Heart left ventricle (tissue), 16 donors: ENCODE data around the gene STOML3. TPM values are rescaled to one million over a fixed set of nuclear protein-coding genes. Genes with fewer than 3 reads are reported as not detected.
"Not testable (repeated sequence)": the region's sequence is repeated elsewhere in the genome, so short reads cannot be mapped to it uniquely, and the experiment has no call there.

Source experiments
- ATAC-seq, 4 donors: fragments of 200-7000 bp; cut with Tn5 transposase; one replicate each; pipeline ENCODE4 v1.9.1; 2020 to 2022; ENCODE audit warnings: moderate library complexity in 4 of 4, mild to moderate bottlenecking in 3 of 4, moderate number of reproducible peaks in 1 of 4
- DNase-seq, 5 donors: peaks; one replicate each; pipeline ENCODE4 v3.0.0-alpha.2; 2020
- H3K27ac ChIP-seq, 12 donors: fragments of 200-600 bp; sonication (generic) in 4 of 12; one replicate each; pipeline versions ENCODE4 v1.5.0 to v1.8.0; 2016 to 2022; ENCODE audit warnings: mild to moderate bottlenecking in 2 of 12
- H3K27me3 ChIP-seq, 9 donors: fragments of 200-600 bp; sonication (generic) in 2 of 9; one replicate each; pipeline versions ENCODE4 v1.5.1 to v1.8.0; 2016 to 2022; ENCODE audit warnings: mild to moderate bottlenecking in 3 of 9
- H3K36me3 ChIP-seq, 9 donors: fragments of 200-600 bp; sonication (generic) in 2 of 9; one replicate each; pipeline versions ENCODE4 v1.5.0 to v1.8.0; 2018 to 2022; ENCODE audit warnings: mild to moderate bottlenecking in 2 of 9
- H3K4me1 ChIP-seq, 12 donors: fragments of 200-600 bp; sonication (generic) in 4 of 12; one replicate each; pipeline versions ENCODE4 v1.5.0 to v1.8.0; 2016 to 2022; ENCODE audit warnings: mild to moderate bottlenecking in 3 of 12
- H3K4me3 ChIP-seq, 12 donors: fragments of 200-600 bp; sonication (generic) in 4 of 12; one replicate each; pipeline versions ENCODE4 v1.5.0 to v1.8.0; 2017 to 2022; ENCODE audit warnings: mild to moderate bottlenecking in 9 of 12, moderate library complexity in 4 of 12
- H3K9me3 ChIP-seq, 12 donors: fragments of 200-600 bp; sonication (generic) in 4 of 12; one replicate each; pipeline versions ENCODE4 v1.5.0 to v1.8.0; 2016 to 2022; ENCODE audit warnings: mild to moderate bottlenecking in 1 of 12
- POLR2A ChIP-seq, 2 donors: fragments of 450-650 bp; IDR thresholded peaks; one replicate each; pipeline ENCODE4 v1.6.1; 2017; ENCODE audit warnings: antibody characterized with exemption in 2 of 2, mild to moderate bottlenecking in 2 of 2, moderate library complexity in 2 of 2
- whole genome bisulfite sequencing, 4 donors: extraction: QIAGEN DNeasy Blood & Tissue Kit in 2 of 4; methylation state at CpG; one replicate each; pipeline versions ENCODE4 v1.1.5 to v1.1.7; 2013 to 2018; 5-methylcytosine and 5-hydroxymethylcytosine counted together
- intact Hi-C, 10 donors: fragments of 100-400 bp; cut with DNase I; formaldehyde crosslinking; loops; one replicate each; pipeline versions ENCODE4 v1.11.1 to v1.14.2; 2022
- polyA plus RNA-seq, 2 donors: library from polyadenylated mRNA; stranded (reverse); fragments of 200-250 nt; gene quantifications; one replicate each; pipeline ENCODE4 v1.2.3, GENCODE V29; 2013
- total RNA-seq, 9 donors: library from RNA; depleted of rRNA in 2 of 9; stranded (reverse); fragments of >200 nt in 2 of 9; fragmentation: NEBNext Ultra II Directional in 3 of 9; extraction: Animal tissue kit (Norgen Biotek cat#: 25700) in 3 of 9; gene quantifications; one replicate each; pipeline versions ENCODE4 v1.1.0 to v1.2.4, GENCODE V29; 2016 to 2023
- TF ChIP-seq, protein P1 (sequence below), 12 donors: fragments of 200-600 bp; sonication (generic) in 4 of 12; IDR thresholded peaks; one replicate each; pipeline versions ENCODE4 v1.5.0 to v1.8.0; 2018 to 2022; ENCODE audit warnings: antibody characterized with exemption in 12 of 12, mild to moderate bottlenecking in 5 of 12
- donor health status: ischemic (EF 13 %, LVEDD 7.1; RV severe dilation, severe dysfunction).
- donor health status: healthy with polysubstance abuse.
- donor health status: DM: no; HTN: yes; CAD: no.
- donor health status: DM: no; HTN: no; CAD: no.
- donor health status: ischemic (EF 25% LVEDD 6.9; RV normal size, moderate dysfunction).
- donor health status: ischemic (EF 25% LVEDD 5.7; RV mildly dilated, moderate dysfunction).
- donor health status: healthy.
- donor health status: DM: yes; HTN: yes; CAD: no.
- donor health status: ischemic (EF 35%, LVEDD 5.7; RV mildly dilated, moderate dysfunction).
- donor health status: nonischemic (EF 11% LVEDD 7.7; RV severe dilation, severe dysfunction).
- donor health status: DM: yes; HTN: yes; CAD: no.
- donor health status: PGD.
- donor health status: ischemic (EF 29% LVEDD 5.4; RV normal size, mild dysfunction).
- donor health status: nonischemic (EF 23%, LVEDD 6.1; RV moderate dilation, normal function).

The STOML3 gene
- total and polyA plus RNA-seq, 11 donors, result not detected

- Histone ChIP-seq H3K27me3 (no peaks in the 10 kb centered on the region), H3K27ac (no peak overlapping the region), H3K4me3 (no peak overlapping the region), H3K36me3 (peaks cover 0 to 98% (median 86%) of the 10 kb centered on the region in 9 donors), H3K4me1 (no peaks in the 10 kb centered on the region), H3K9me3 (no peaks in the 10 kb centered on the region)
- no peak for DNase-seq
- WGBS, 4 donors, result 85 to 97% (median 87%) methylated on average over 1 of the region's 1 CpG
- no peak for ATAC-seq
- TF ChIP-seq POLR2A (IDR thresholded peaks at IDR 0.05), result no peak
- TF ChIP-seq, protein P1, sequence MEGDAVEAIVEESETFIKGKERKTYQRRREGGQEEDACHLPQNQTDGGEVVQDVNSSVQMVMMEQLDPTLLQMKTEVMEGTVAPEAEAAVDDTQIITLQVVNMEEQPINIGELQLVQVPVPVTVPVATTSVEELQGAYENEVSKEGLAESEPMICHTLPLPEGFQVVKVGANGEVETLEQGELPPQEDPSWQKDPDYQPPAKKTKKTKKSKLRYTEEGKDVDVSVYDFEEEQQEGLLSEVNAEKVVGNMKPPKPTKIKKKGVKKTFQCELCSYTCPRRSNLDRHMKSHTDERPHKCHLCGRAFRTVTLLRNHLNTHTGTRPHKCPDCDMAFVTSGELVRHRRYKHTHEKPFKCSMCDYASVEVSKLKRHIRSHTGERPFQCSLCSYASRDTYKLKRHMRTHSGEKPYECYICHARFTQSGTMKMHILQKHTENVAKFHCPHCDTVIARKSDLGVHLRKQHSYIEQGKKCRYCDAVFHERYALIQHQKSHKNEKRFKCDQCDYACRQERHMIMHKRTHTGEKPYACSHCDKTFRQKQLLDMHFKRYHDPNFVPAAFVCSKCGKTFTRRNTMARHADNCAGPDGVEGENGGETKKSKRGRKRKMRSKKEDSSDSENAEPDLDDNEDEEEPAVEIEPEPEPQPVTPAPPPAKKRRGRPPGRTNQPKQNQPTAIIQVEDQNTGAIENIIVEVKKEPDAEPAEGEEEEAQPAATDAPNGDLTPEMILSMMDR (IDR thresholded peaks at IDR 0.05), result no peak
- intact Hi-C loops, result no loop called here
Observed at GRCh38 chr13:39016087-39016486, 25.5 kb upstream of the STOML3 start.

DNA sequence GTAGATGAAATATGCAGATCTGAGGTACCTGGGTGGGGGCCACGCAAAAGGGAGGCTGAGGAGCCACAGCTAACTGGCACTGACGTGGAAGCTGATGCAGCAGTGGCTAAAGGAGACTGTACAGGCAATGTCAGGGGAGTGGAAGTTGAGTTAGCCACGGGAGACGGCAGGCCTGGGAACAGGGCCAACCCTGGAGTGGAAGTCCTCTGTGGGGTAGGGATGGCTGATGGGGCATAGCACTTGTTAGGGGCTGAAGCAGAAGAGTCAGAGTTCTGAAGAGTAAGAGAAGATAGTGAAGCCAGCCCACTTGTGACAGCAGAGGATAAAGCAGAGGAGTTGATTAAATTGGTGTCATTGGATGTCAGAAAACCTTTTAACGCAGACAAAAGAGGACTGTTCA is 22.8 kb upstream of the STOML3 start:
- WGBS, 4 donors, result 67 to 72% (median 70%) methylated on average over 5 of the region's 5 CpGs
- Histone ChIP-seq H3K36me3 (peaks cover 0 to 97% (median 84%) of the 10 kb centered on the region in 9 donors), H3K27ac (no peak overlapping the region), H3K9me3 (no peaks in the 10 kb centered on the region), H3K4me1 (no peaks in the 10 kb centered on the region), H3K4me3 (no peak overlapping the region), H3K27me3 (no peaks in the 10 kb centered on the region)
- ATAC-seq, result no peak
- intact Hi-C loops, result no loop called here
- TF ChIP-seq, protein P1 (IDR thresholded peaks at IDR 0.05), result no peak
- no peak for TF ChIP-seq POLR2A (IDR thresholded peaks at IDR 0.05)
- no peak for DNase-seq

- DNase-seq, result no peak
- intact Hi-C loops, result no loop called here
- H3K4me3 ChIP-seq, result no peak overlapping the region
- TF ChIP-seq, protein P1 (IDR thresholded peaks at IDR 0.05), result peak in 1 of 12 donors; percentile 9
- no peak for TF ChIP-seq POLR2A (IDR thresholded peaks at IDR 0.05)
- no peaks in the 10 kb centered on the region for H3K9me3 ChIP-seq
- 81 to 88% (median 83%) methylated on average over 7 of the region's 7 CpGs for WGBS, 4 donors
- H3K27me3 ChIP-seq, result no peaks in the 10 kb centered on the region
- no peaks in the 10 kb centered on the region for H3K4me1 ChIP-seq
- no peak for ATAC-seq
- no peak overlapping the region for H3K27ac ChIP-seq
- peaks cover 0 to 97% (median 82%) of the 10 kb centered on the region in 9 donors for H3K36me3 ChIP-seq
Observed at GRCh38 chr13:39012608-39013007, 22.0 kb upstream of the STOML3 start.

GRCh38 chr13:39006371-39007111 is 15.9 kb upstream of the STOML3 start:
- H3K27me3 ChIP-seq, ATAC-seq, H3K9me3 ChIP-seq, H3K4me3 ChIP-seq, H3K4me1 ChIP-seq, DNase-seq, intact Hi-C loops, H3K27ac ChIP-seq: not testable (repeated sequence)
- 82 to 96% (median 88%) methylated on average over 16 to 29 of the region's 29 CpGs for WGBS, 4 donors
- H3K36me3 ChIP-seq, result peaks cover 0 to 39% (median 21%) of the 10 kb centered on the region in 9 donors

GRCh38 chr13:38998739-38999138 is 8.1 kb upstream of the STOML3 start:
- Histone ChIP-seq H3K9me3 (no peaks in the 10 kb centered on the region), H3K4me3 (no peak overlapping the region), H3K4me1 (no peaks in the 10 kb centered on the region), H3K27ac (no peak overlapping the region), H3K36me3 (no peaks in the 10 kb centered on the region), H3K27me3 (peaks cover 0 to 2% (median 0%) of the 10 kb centered on the region in 9 donors)
- ATAC-seq (no peak), DNase-seq (no peak)
- 8 to 36% (median 23%) methylated on average over 3 of the region's 3 CpGs for WGBS, 4 donors
- intact Hi-C loops, result no loop called here
- TF ChIP-seq POLR2A (IDR thresholded peaks at IDR 0.05), result no peak
- TF ChIP-seq, protein P1 (IDR thresholded peaks at IDR 0.05), result no peak
